ENCODE data around the gene CD6.
A peak's percentile ranks its signal among the peaks of the same experiment; 100 is the strongest.

The CD6 gene

GRCh38 chr11:61023966-61024295 is 52.5 kb downstream of the CD6 start:
- TF ChIP-seq SUZ12 (IDR thresholded peaks at IDR 0.05; ENCODE audit: extremely low read depth, insufficient read depth, insufficient read length), result no peak
- TF ChIP-seq ZNF274 (IDR thresholded peaks at IDR 0.05; ENCODE audit: low read depth, low read length), result no peak
- TF ChIP-seq YY1 (IDR thresholded peaks at IDR 0.05; ENCODE audit: insufficient read depth, insufficient read length), result no peak
- no peak for DNase-seq (ENCODE audit: low read depth, low spot score)
- no peaks in the 10 kb centered on the region for H3K27me3 ChIP-seq (ENCODE audit: insufficient read depth, insufficient read length)
- no peaks in the 10 kb centered on the region for H3K36me3 ChIP-seq (ENCODE audit: insufficient read depth, insufficient read length, low read length)
- H3K9me3 ChIP-seq (ENCODE audit: insufficient read depth, low read length), result no peaks in the 10 kb centered on the region
- no peak overlapping the region for H3K9ac ChIP-seq (ENCODE audit: insufficient read length, low read depth)
- H3K4me3 ChIP-seq (ENCODE audit: insufficient read length, low read depth), result no peak overlapping the region
- peaks cover 39% of the 10 kb centered on the region for H3K4me1 ChIP-seq (ENCODE audit: insufficient read depth, insufficient read length)

GRCh38 chr11:61024938-61025820 is 53.7 kb downstream of the CD6 start:
- no peak for DNase-seq (ENCODE audit: low read depth, low spot score)
- no peaks in the 10 kb centered on the region for H3K36me3 ChIP-seq (ENCODE audit: insufficient read depth, insufficient read length, low read length)
- H3K9ac ChIP-seq (ENCODE audit: insufficient read length, low read depth), result no peak overlapping the region
- no peaks in the 10 kb centered on the region for H3K9me3 ChIP-seq (ENCODE audit: insufficient read depth, low read length)
- H3K4me3 ChIP-seq (ENCODE audit: insufficient read length, low read depth), result no peak overlapping the region
- TF ChIP-seq ZNF274 (IDR thresholded peaks at IDR 0.05; ENCODE audit: low read depth, low read length), result no peak
- no peak for TF ChIP-seq SUZ12 (IDR thresholded peaks at IDR 0.05; ENCODE audit: extremely low read depth, insufficient read depth, insufficient read length)
- no peak for TF ChIP-seq YY1 (IDR thresholded peaks at IDR 0.05; ENCODE audit: insufficient read depth, insufficient read length)
- no peaks in the 10 kb centered on the region for H3K27me3 ChIP-seq (ENCODE audit: insufficient read depth, insufficient read length)
- peaks cover 30% of the 10 kb centered on the region for H3K4me1 ChIP-seq (ENCODE audit: insufficient read depth, insufficient read length)

- Histone ChIP-seq H3K9ac (ENCODE audit: insufficient read length, low read depth) (no peak overlapping the region), H3K36me3 (ENCODE audit: insufficient read depth, insufficient read length, low read length) (no peaks in the 10 kb centered on the region), H3K4me1 (ENCODE audit: insufficient read depth, insufficient read length) (peaks cover 30% of the 10 kb centered on the region), H3K4me3 (ENCODE audit: insufficient read length, low read depth) (no peak overlapping the region), H3K9me3 (ENCODE audit: insufficient read depth, low read length) (no peaks in the 10 kb centered on the region), H3K27me3 (ENCODE audit: insufficient read depth, insufficient read length) (no peaks in the 10 kb centered on the region)
- no peak for DNase-seq (ENCODE audit: low read depth, low spot score)
- TF ChIP-seq YY1 (IDR thresholded peaks at IDR 0.05; ENCODE audit: insufficient read depth, insufficient read length) (no peak), SUZ12 (IDR thresholded peaks at IDR 0.05; ENCODE audit: extremely low read depth, insufficient read depth, insufficient read length) (no peak), ZNF274 (IDR thresholded peaks at IDR 0.05; ENCODE audit: low read depth, low read length) (no peak)
Measured at GRCh38 chr11:61025821-61026120, 54.3 kb downstream of the CD6 start.

GRCh38 chr11:61026121-61027031 is 54.9 kb downstream of the CD6 start:
- peaks cover 30% of the 10 kb centered on the region for H3K4me1 ChIP-seq (ENCODE audit: insufficient read depth, insufficient read length)
- H3K27me3 ChIP-seq (ENCODE audit: insufficient read depth, insufficient read length), result no peaks in the 10 kb centered on the region
- H3K9ac ChIP-seq (ENCODE audit: insufficient read length, low read depth), result peak overlapping the region; percentile 61
- TF ChIP-seq ZNF274 (IDR thresholded peaks at IDR 0.05; ENCODE audit: low read depth, low read length) (no peak), YY1 (IDR thresholded peaks at IDR 0.05; ENCODE audit: insufficient read depth, insufficient read length) (no peak), SUZ12 (IDR thresholded peaks at IDR 0.05; ENCODE audit: extremely low read depth, insufficient read depth, insufficient read length) (no peak)
- DNase-seq (ENCODE audit: low read depth, low spot score), result no peak
- no peak overlapping the region for H3K4me3 ChIP-seq (ENCODE audit: insufficient read length, low read depth)
- H3K36me3 ChIP-seq (ENCODE audit: insufficient read depth, insufficient read length, low read length), result no peaks in the 10 kb centered on the region
- H3K9me3 ChIP-seq (ENCODE audit: insufficient read depth, low read length), result no peaks in the 10 kb centered on the region

- no peak for DNase-seq (ENCODE audit: low read depth, low spot score)
- no peaks in the 10 kb centered on the region for H3K27me3 ChIP-seq (ENCODE audit: insufficient read depth, insufficient read length)
- TF ChIP-seq ZNF274 (IDR thresholded peaks at IDR 0.05; ENCODE audit: low read depth, low read length) (no peak), YY1 (IDR thresholded peaks at IDR 0.05; ENCODE audit: insufficient read depth, insufficient read length) (no peak), SUZ12 (IDR thresholded peaks at IDR 0.05; ENCODE audit: extremely low read depth, insufficient read depth, insufficient read length) (no peak)
- H3K4me1 ChIP-seq (ENCODE audit: insufficient read depth, insufficient read length), result peaks cover 30% of the 10 kb centered on the region
- H3K9ac ChIP-seq (ENCODE audit: insufficient read length, low read depth), result peak overlapping the region; percentile 61
- no peaks in the 10 kb centered on the region for H3K36me3 ChIP-seq (ENCODE audit: insufficient read depth, insufficient read length, low read length)
- H3K9me3 ChIP-seq (ENCODE audit: insufficient read depth, low read length), result no peaks in the 10 kb centered on the region
- H3K4me3 ChIP-seq (ENCODE audit: insufficient read length, low read depth), result no peak overlapping the region
Measured at GRCh38 chr11:61027141-61027840, 55.8 kb downstream of the CD6 start.

GRCh38 chr11:61028135-61028729 is 56.8 kb downstream of the CD6 start:
- Histone ChIP-seq H3K36me3 (ENCODE audit: insufficient read depth, insufficient read length, low read length) (no peaks in the 10 kb centered on the region), H3K4me1 (ENCODE audit: insufficient read depth, insufficient read length) (peaks cover 22% of the 10 kb centered on the region), H3K27me3 (ENCODE audit: insufficient read depth, insufficient read length) (no peaks in the 10 kb centered on the region), H3K9me3 (ENCODE audit: insufficient read depth, low read length) (no peaks in the 10 kb centered on the region), H3K4me3 (ENCODE audit: insufficient read length, low read depth) (no peak overlapping the region), H3K9ac (ENCODE audit: insufficient read length, low read depth) (no peak overlapping the region)
- no peak for TF ChIP-seq SUZ12 (IDR thresholded peaks at IDR 0.05; ENCODE audit: extremely low read depth, insufficient read depth, insufficient read length)
- no peak for DNase-seq (ENCODE audit: low read depth, low spot score)
